ENCODE measurements around the gene TCTN1. TPM values are rescaled to one million over a fixed set of nuclear protein-coding genes. Genes with fewer than 3 reads are reported as not detected.

The TCTN1 gene
- total RNA-seq, 4 donors from 2014 or later: 22.7 to 30.4 (median 25.6) TPM

- no peak for DNase-seq (ENCODE audit: low spot score)
- ATAC-seq (ENCODE audit: low FRiP score): no peak
- TF ChIP-seq, protein P1, sequence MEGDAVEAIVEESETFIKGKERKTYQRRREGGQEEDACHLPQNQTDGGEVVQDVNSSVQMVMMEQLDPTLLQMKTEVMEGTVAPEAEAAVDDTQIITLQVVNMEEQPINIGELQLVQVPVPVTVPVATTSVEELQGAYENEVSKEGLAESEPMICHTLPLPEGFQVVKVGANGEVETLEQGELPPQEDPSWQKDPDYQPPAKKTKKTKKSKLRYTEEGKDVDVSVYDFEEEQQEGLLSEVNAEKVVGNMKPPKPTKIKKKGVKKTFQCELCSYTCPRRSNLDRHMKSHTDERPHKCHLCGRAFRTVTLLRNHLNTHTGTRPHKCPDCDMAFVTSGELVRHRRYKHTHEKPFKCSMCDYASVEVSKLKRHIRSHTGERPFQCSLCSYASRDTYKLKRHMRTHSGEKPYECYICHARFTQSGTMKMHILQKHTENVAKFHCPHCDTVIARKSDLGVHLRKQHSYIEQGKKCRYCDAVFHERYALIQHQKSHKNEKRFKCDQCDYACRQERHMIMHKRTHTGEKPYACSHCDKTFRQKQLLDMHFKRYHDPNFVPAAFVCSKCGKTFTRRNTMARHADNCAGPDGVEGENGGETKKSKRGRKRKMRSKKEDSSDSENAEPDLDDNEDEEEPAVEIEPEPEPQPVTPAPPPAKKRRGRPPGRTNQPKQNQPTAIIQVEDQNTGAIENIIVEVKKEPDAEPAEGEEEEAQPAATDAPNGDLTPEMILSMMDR (IDR thresholded peaks at IDR 0.05): no peak
Measured at GRCh38 chr12:110627500-110628195, 13.7 kb downstream of the TCTN1 start.

- DNase-seq (ENCODE audit: low spot score) (no peak), ATAC-seq (ENCODE audit: low FRiP score) (no peak)
- TF ChIP-seq, protein P1 (IDR thresholded peaks at IDR 0.05): no peak
Measured at GRCh38 chr12:110635055-110635454, 21.1 kb downstream of the TCTN1 start.

GRCh38 chr12:110636516-110636915 is 22.6 kb downstream of the TCTN1 start:
- DNase-seq (ENCODE audit: low spot score): no peak
- no peak for ATAC-seq (ENCODE audit: low FRiP score)
- TF ChIP-seq, protein P1 (IDR thresholded peaks at IDR 0.05): no peak

GRCh38 chr12:110637869-110638441 is 24.0 kb downstream of the TCTN1 start:
- DNase-seq (ENCODE audit: low spot score) (no peak), ATAC-seq (ENCODE audit: low FRiP score) (no peak)
- TF ChIP-seq, protein P1 (IDR thresholded peaks at IDR 0.05): no peak

- TF ChIP-seq, protein P1 (IDR thresholded peaks at IDR 0.05): no peak
- ATAC-seq (ENCODE audit: low FRiP score) (no peak), DNase-seq (ENCODE audit: low spot score) (no peak)
Measured at GRCh38 chr12:110638796-110639195, 24.9 kb downstream of the TCTN1 start.

- no peak for ATAC-seq (ENCODE audit: low FRiP score)
Measured at GRCh38 chr12:110639336-110640141, 25.6 kb downstream of the TCTN1 start.

More at GRCh38 chr12:110639336-110640141, 25.6 kb downstream of the TCTN1 start:
- TF ChIP-seq, protein P1 (IDR thresholded peaks at IDR 0.05): no peak
- DNase-seq (ENCODE audit: low spot score): no peak

Measured in omental fat pad (tissue), 4 donors.